Measurements from ENCODE around the gene RABGEF1. TPM values are rescaled to one million over a fixed set of nuclear protein-coding genes. Genes with fewer than 3 reads are reported as not detected.

RABGEF1 gene
- total and polyA plus RNA-seq, 7 donors, result 10.2 to 47.2 (median 36.4) TPM

- H3K27me3 ChIP-seq, result no peaks in the 10 kb centered on the region
- H3K4me1 ChIP-seq, result peaks cover 0 to 4% (median 0%) of the 10 kb centered on the region in 4 donors
- DNase-seq, result no peak
- peaks cover 0 to 12% (median 0%) of the 10 kb centered on the region in 4 donors for H3K9me3 ChIP-seq
- H3K4me3 ChIP-seq, result no peak overlapping the region
- TF ChIP-seq POLR2AphosphoS5 (IDR thresholded peaks at IDR 0.05), result no peak
- peaks cover 0 to 15% (median 5%) of the 10 kb centered on the region in 4 donors for H3K36me3 ChIP-seq
- intact Hi-C loops (cut with DNase I), result no loop called here
- no peak overlapping the region for H3K27ac ChIP-seq
- WGBS, 2 donors, result 94% methylated on average over 6 of the region's 6 CpGs
Observed at GRCh38 chr7:66734006-66734405, 6.5 kb upstream of the RABGEF1 start.

GRCh38 chr7:66735154-66735553, 5.4 kb upstream of the RABGEF1 start:
- intact Hi-C loops (cut with DNase I), result no loop called here
- Histone ChIP-seq H3K27ac (no peak overlapping the region), H3K27me3 (no peaks in the 10 kb centered on the region), H3K9me3 (peaks cover 0 to 12% (median 0%) of the 10 kb centered on the region in 4 donors), H3K4me1 (peaks cover 0 to 12% (median 6%) of the 10 kb centered on the region in 4 donors), H3K36me3 (peaks cover 0 to 10% (median 4%) of the 10 kb centered on the region in 4 donors), H3K4me3 (no peak overlapping the region)
- WGBS, 2 donors, result 22 to 68% methylated on average over 3 of the region's 3 CpGs
- no peak for DNase-seq
- TF ChIP-seq POLR2AphosphoS5 (IDR thresholded peaks at IDR 0.05) (no peak), CTCF (IDR thresholded peaks at IDR 0.05) (no peak), POLR2A (IDR thresholded peaks at IDR 0.05) (no peak), EP300 (IDR thresholded peaks at IDR 0.05) (no peak)

- H3K36me3 ChIP-seq, result peaks cover 0 to 10% (median 4%) of the 10 kb centered on the region in 4 donors
- intact Hi-C loops (cut with DNase I), result no loop called here
- no peak for DNase-seq
- no peaks in the 10 kb centered on the region for H3K27me3 ChIP-seq
- peaks cover 0 to 12% (median 0%) of the 10 kb centered on the region in 4 donors for H3K9me3 ChIP-seq
- H3K4me1 ChIP-seq, result peaks cover 0 to 12% (median 6%) of the 10 kb centered on the region in 4 donors
- no peak overlapping the region for H3K27ac ChIP-seq
- no peak overlapping the region for H3K4me3 ChIP-seq
- TF ChIP-seq CTCF (IDR thresholded peaks at IDR 0.05) (no peak), EP300 (IDR thresholded peaks at IDR 0.05) (no peak), POLR2AphosphoS5 (IDR thresholded peaks at IDR 0.05) (no peak), POLR2A (IDR thresholded peaks at IDR 0.05) (no peak)
- WGBS, 2 donors, result 91 to 92% methylated on average over 1 of the region's 1 CpG
Observed at GRCh38 chr7:66735850-66736249, 4.7 kb upstream of the RABGEF1 start.

GRCh38 chr7:66736892-66737291, 3.6 kb upstream of the RABGEF1 start:
- Histone ChIP-seq H3K36me3 (peaks cover 0 to 10% (median 4%) of the 10 kb centered on the region in 4 donors), H3K27me3 (no peaks in the 10 kb centered on the region), H3K4me3 (no peak overlapping the region), H3K27ac (no peak overlapping the region), H3K4me1 (peaks cover 0 to 18% (median 10%) of the 10 kb centered on the region in 4 donors), H3K9me3 (peaks cover 0 to 12% (median 0%) of the 10 kb centered on the region in 4 donors)
- no peak for TF ChIP-seq CTCF (IDR thresholded peaks at IDR 0.05)
- TF ChIP-seq POLR2A (IDR thresholded peaks at IDR 0.05), result no peak
- no peak for TF ChIP-seq POLR2AphosphoS5 (IDR thresholded peaks at IDR 0.05)
- no peak for TF ChIP-seq EP300 (IDR thresholded peaks at IDR 0.05)
- no peak for DNase-seq
- intact Hi-C loops (cut with DNase I), result no loop called here
- 87 to 97% methylated on average over 6 of the region's 6 CpGs for WGBS, 2 donors

- Histone ChIP-seq H3K27me3 (no peaks in the 10 kb centered on the region), H3K27ac (no peak overlapping the region), H3K36me3 (peaks cover 0 to 10% (median 4%) of the 10 kb centered on the region in 4 donors), H3K9me3 (peaks cover 0 to 12% (median 0%) of the 10 kb centered on the region in 4 donors), H3K4me3 (no peak overlapping the region), H3K4me1 (peaks cover 0 to 25% (median 18%) of the 10 kb centered on the region in 4 donors)
- DNase-seq, result no peak
- intact Hi-C loops (cut with DNase I), result no loop called here
- TF ChIP-seq EP300 (IDR thresholded peaks at IDR 0.05) (no peak), POLR2A (IDR thresholded peaks at IDR 0.05) (no peak), POLR2AphosphoS5 (IDR thresholded peaks at IDR 0.05) (no peak), CTCF (IDR thresholded peaks at IDR 0.05) (no peak)
- 66 to 79% methylated on average over 6 of the region's 6 CpGs for WGBS, 2 donors
Observed at GRCh38 chr7:66737667-66738066, 2.9 kb upstream of the RABGEF1 start.
